Measurements from ENCODE around the gene NPC1L1.

DNA sequence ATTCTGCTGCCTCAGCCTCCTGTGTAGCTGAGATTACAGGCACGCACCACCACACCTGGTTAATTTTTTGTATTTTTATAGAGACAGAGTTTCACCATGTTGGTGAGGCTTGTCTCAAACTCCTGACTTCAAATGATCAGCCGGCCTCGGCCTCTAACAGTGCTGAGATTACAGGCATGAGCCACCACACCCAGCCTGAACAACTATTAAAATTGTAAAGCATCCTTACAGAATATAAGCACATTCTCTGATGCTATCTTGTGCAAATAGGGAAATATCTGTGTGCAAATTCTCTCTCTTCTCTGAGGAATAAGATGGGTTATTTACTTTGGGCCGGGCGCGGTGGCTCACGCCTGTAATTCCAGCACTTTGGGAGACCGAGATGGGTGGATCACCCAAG is 63.2 kb downstream of the NPC1L1 start:
- TF ChIP-seq, protein P1, sequence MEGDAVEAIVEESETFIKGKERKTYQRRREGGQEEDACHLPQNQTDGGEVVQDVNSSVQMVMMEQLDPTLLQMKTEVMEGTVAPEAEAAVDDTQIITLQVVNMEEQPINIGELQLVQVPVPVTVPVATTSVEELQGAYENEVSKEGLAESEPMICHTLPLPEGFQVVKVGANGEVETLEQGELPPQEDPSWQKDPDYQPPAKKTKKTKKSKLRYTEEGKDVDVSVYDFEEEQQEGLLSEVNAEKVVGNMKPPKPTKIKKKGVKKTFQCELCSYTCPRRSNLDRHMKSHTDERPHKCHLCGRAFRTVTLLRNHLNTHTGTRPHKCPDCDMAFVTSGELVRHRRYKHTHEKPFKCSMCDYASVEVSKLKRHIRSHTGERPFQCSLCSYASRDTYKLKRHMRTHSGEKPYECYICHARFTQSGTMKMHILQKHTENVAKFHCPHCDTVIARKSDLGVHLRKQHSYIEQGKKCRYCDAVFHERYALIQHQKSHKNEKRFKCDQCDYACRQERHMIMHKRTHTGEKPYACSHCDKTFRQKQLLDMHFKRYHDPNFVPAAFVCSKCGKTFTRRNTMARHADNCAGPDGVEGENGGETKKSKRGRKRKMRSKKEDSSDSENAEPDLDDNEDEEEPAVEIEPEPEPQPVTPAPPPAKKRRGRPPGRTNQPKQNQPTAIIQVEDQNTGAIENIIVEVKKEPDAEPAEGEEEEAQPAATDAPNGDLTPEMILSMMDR (IDR thresholded peaks at IDR 0.05): no peak
- TF ChIP-seq POLR2A (IDR thresholded peaks at IDR 0.05): no peak
